Body of pancreas (tissue), 4 donors: ENCODE data around the gene FCHSD2.

ENCODE experiments used
- POLR2A ChIP-seq, 3 donors: fragments of 450-650 bp; IDR thresholded peaks; one replicate each; pipeline ENCODE4 v1.6.1; 2016; ENCODE audit warnings: antibody characterized with exemption in 3 of 3, mild to moderate bottlenecking in 2 of 3
- TF ChIP-seq, protein P1 (sequence below), 7 experiments: fragments of 450-650 bp in 4 of 7; fragments of 200-600 bp in 3 of 7; sonication (generic) in 3 of 7; IDR thresholded peaks; one replicate each; pipeline ENCODE4 v1.5.1; 2016 to 2019; ENCODE audit warnings: antibody characterized with exemption in 7 of 7

DNA sequence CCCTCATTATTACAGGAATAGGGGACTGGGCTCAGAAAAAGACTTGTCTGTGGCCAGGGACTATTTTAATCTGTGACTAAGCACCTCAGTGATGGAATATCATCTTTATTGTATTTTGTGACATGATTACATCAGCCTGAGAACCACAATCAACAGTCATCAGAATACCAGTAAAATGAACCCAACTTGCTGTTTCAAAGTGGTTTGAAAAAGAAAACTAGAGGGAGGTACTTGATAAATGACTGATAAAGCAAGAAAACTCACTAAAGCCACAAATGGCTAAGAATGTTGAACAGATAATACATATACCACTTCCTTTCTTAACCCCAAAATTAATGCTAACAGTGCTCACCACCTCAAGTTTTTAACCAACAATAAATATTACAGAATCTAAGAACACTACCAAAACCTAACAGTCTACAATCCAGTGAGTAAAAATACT, 172.2 kb downstream of the FCHSD2 start:
- TF ChIP-seq POLR2A (IDR thresholded peaks at IDR 0.05): no peak
- TF ChIP-seq, protein P1, sequence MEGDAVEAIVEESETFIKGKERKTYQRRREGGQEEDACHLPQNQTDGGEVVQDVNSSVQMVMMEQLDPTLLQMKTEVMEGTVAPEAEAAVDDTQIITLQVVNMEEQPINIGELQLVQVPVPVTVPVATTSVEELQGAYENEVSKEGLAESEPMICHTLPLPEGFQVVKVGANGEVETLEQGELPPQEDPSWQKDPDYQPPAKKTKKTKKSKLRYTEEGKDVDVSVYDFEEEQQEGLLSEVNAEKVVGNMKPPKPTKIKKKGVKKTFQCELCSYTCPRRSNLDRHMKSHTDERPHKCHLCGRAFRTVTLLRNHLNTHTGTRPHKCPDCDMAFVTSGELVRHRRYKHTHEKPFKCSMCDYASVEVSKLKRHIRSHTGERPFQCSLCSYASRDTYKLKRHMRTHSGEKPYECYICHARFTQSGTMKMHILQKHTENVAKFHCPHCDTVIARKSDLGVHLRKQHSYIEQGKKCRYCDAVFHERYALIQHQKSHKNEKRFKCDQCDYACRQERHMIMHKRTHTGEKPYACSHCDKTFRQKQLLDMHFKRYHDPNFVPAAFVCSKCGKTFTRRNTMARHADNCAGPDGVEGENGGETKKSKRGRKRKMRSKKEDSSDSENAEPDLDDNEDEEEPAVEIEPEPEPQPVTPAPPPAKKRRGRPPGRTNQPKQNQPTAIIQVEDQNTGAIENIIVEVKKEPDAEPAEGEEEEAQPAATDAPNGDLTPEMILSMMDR (IDR thresholded peaks at IDR 0.05): no peak
